PC-9 (cell line): Measurements from ENCODE around the gene CNTNAP2.

Source experiments
- EZH2 ChIP-seq: fragments of 200-600 bp; sonication (generic); IDR thresholded peaks from 2 replicates; pipeline ENCODE4 v1.8.0; 2017; ENCODE audit warnings: antibody characterized with exemption, low read depth
- TF ChIP-seq, protein P1 (sequence below): fragments of 200-600 bp; sonication (generic); conservative IDR thresholded peaks from 2 replicates; pipeline ENCODE4 v1.6.1; 2017; ENCODE audit warnings: mixed run types, antibody characterized with exemption, mild to moderate bottlenecking, moderate library complexity

DNA sequence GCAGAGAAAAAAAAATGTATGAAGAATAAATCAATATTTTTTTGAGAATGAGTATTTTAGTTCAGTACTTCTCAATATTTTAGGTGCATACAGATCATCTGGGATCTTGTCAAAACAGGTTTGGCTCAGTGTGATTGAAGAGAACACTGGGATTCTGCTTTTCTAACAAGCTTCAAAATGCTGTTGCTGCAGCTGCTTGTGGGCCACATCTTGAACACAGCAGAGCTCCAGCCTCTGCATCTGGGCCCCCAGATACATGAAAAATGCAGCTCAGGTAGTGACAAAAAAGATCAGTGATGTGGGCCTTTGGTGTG, 1296.9 kb downstream of the CNTNAP2 start:
- TF ChIP-seq, protein P1, sequence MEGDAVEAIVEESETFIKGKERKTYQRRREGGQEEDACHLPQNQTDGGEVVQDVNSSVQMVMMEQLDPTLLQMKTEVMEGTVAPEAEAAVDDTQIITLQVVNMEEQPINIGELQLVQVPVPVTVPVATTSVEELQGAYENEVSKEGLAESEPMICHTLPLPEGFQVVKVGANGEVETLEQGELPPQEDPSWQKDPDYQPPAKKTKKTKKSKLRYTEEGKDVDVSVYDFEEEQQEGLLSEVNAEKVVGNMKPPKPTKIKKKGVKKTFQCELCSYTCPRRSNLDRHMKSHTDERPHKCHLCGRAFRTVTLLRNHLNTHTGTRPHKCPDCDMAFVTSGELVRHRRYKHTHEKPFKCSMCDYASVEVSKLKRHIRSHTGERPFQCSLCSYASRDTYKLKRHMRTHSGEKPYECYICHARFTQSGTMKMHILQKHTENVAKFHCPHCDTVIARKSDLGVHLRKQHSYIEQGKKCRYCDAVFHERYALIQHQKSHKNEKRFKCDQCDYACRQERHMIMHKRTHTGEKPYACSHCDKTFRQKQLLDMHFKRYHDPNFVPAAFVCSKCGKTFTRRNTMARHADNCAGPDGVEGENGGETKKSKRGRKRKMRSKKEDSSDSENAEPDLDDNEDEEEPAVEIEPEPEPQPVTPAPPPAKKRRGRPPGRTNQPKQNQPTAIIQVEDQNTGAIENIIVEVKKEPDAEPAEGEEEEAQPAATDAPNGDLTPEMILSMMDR, result no peak
- no peak for TF ChIP-seq EZH2
